Skin of body (tissue), 2 donors: ENCODE measurements around the gene LY6G6C. TPM values are rescaled to one million over a fixed set of nuclear protein-coding genes. Genes with fewer than 3 reads are reported as not detected.
A peak's percentile ranks its signal among the peaks of the same experiment; 100 is the strongest.

Experiments used
- DNase-seq: peaks from one replicate; lab custom pipeline; 2025; lab: John Stamatoyannopoulos, UW
- total RNA-seq: library from RNA; depleted of rRNA; stranded (reverse); fragments of >200 nt; gene quantifications from one replicate; pipeline ENCODE4 v1.2.3, GENCODE V29; 2014

LY6G6C gene
- total RNA-seq, 1 donor from 2014 or later: 20.4 TPM

- DNase-seq: no peak
Measured at GRCh38 chr6:31706599-31706998, 14.9 kb downstream of the LY6G6C start, which contains the start of gene LY6G6F. TSS of gene LY6G6F (plus strand) at chr6:31706866. CDS start at chr6:31706907, 41 bp downstream.

- DNase-seq: no peak
Measured at GRCh38 chr6:31705931-31706330, 15.6 kb downstream of the LY6G6C start.

- DNase-seq: peak; percentile 99
Measured at GRCh38 chr6:31702819-31703716, 18.5 kb downstream of the LY6G6C start, which contains the start of gene ABHD16A. TSS of gene ABHD16A (minus strand) at chr6:31703324. CDS start at chr6:31703281, 43 bp downstream.

GRCh38 chr6:31702405-31702818 is 19.1 kb downstream of the LY6G6C start:
- DNase-seq: no peak

- no peak for DNase-seq
Measured at GRCh38 chr6:31701666-31702404, 19.7 kb downstream of the LY6G6C start.

- DNase-seq: no peak
Measured at GRCh38 chr6:31700740-31701401, 20.7 kb downstream of the LY6G6C start.

GRCh38 chr6:31697555-31697954 is 24.0 kb downstream of the LY6G6C start:
- no peak for DNase-seq

- no peak for DNase-seq
Measured at GRCh38 chr6:31693535-31693934, 28.0 kb downstream of the LY6G6C start.

- no peak for DNase-seq
Measured at GRCh38 chr6:31692886-31693285, 28.7 kb downstream of the LY6G6C start.

- DNase-seq: no peak
Measured at GRCh38 chr6:31692353-31692752, 29.2 kb downstream of the LY6G6C start.

GRCh38 chr6:31691564-31692108 is 29.9 kb downstream of the LY6G6C start:
- DNase-seq: no peak

GRCh38 chr6:31691078-31691463 is 30.5 kb downstream of the LY6G6C start:
- DNase-seq: no peak

GRCh38 chr6:31690231-31691077 is 31.1 kb downstream of the LY6G6C start:
- no peak for DNase-seq

GRCh38 chr6:31689249-31690110 is 32.1 kb downstream of the LY6G6C start:
- no peak for DNase-seq

- no peak for DNase-seq
Measured at GRCh38 chr6:31687860-31688693, 33.5 kb downstream of the LY6G6C start.

GRCh38 chr6:31687321-31687720 is 34.2 kb downstream of the LY6G6C start:
- DNase-seq: no peak

- DNase-seq: no peak
Measured at GRCh38 chr6:31686483-31686882, 35.1 kb downstream of the LY6G6C start.

GRCh38 chr6:31683591-31683990 is 38.0 kb downstream of the LY6G6C start:
- no peak for DNase-seq
